ENCODE measurements around the gene FXYD2. TPM values are rescaled to one million over a fixed set of nuclear protein-coding genes. Genes with fewer than 3 reads are reported as not detected.

FXYD2 gene
- total and polyA plus RNA-seq, 9 of the 15 experiments (the other 6 are each of a cell fraction or from before 2014, with no cell fraction given): not detected

- H3K27ac ChIP-seq (ENCODE audit: extremely low read depth, low read depth, low read length): no peak overlapping the region
- no peak overlapping the region for H2AFZ ChIP-seq (ENCODE audit: low read depth, low read length)
- no TSS peak for BruUV-seq (replicated peaks)
- ChIA-PET POLR2A (interaction anchor here (0.6 to 2.1 kb wide), 2 partner anchors 10 to 188 kb away, joined by 3 to 7 read pairs; no protein-coding TSS in a partner anchor), CTCF (ENCODE audit: low intra/inter-chr PET ratio) (no interaction called here)
- H3K4me3 ChIP-seq: no peak overlapping the region
- ATAC-seq: no peak
- WGBS (ENCODE audit: insufficient coverage, low coverage, missing lambda C conversion rate): 2% methylated on average over 9 of the region's 9 CpGs
- no peaks in the 10 kb centered on the region for H3K4me1 ChIP-seq (replicated peaks in 1 of 2; ENCODE audit: control insufficient read depth in 2 of 2, insufficient read depth in 2 of 2, low read length in 2 of 2)
- intact Hi-C loops (cut with micrococcal nuclease) (no loop called here), in situ Hi-C loops (cut with MboI) (no loop called here)
- no peak for DNase-seq (ENCODE audit: extremely low read depth in 1 of 4, low spot score in 3 of 4)
- H3K9ac ChIP-seq (ENCODE audit: insufficient read depth in 1 of 2, low read depth in 2 of 2, low read length in 2 of 2): no peak overlapping the region
- H3K9me3 ChIP-seq (replicated peaks; ENCODE audit: control insufficient read depth, insufficient read depth, low read depth, low read length): no peaks in the 10 kb centered on the region
- H3K36me3 ChIP-seq (ENCODE audit: control insufficient read depth, insufficient read depth, low read length): no peaks in the 10 kb centered on the region
- FAIRE-seq: no peak
- no peaks in the 10 kb centered on the region for H3K79me2 ChIP-seq (ENCODE audit: control insufficient read depth, insufficient read depth, low read length)
- H4K20me1 ChIP-seq (replicated peaks; ENCODE audit: control insufficient read depth, insufficient read depth, low read length): peaks cover 13% of the 10 kb centered on the region
- no peak overlapping the region for H3K4me2 ChIP-seq (ENCODE audit: insufficient read depth, low read length)
- no peaks in the 10 kb centered on the region for H3K9me1 ChIP-seq (ENCODE audit: control insufficient read depth, insufficient read depth, low read length)
- H3K27me3 ChIP-seq (ENCODE audit: control insufficient read depth in 2 of 2, insufficient read depth in 2 of 2, low read length in 2 of 2): peaks cover 60 to 95% of the 10 kb centered on the region in 2 experiments
- TF ChIP-seq SMARCE1 (IDR thresholded peaks at IDR 0.05): no peak
- no peak for TF ChIP-seq FOS (IDR thresholded peaks at IDR 0.05; ENCODE audit: extremely low read depth, insufficient read length)
- TF ChIP-seq ZNF217 (CRISPR knock-in tag; IDR thresholded peaks at IDR 0.05): no peak
- TF ChIP-seq IRF2 (CRISPR knock-in tag; IDR thresholded peaks at IDR 0.05): no peak
- no peak for TF ChIP-seq JUNB (CRISPR knock-in tag; conservative IDR thresholded peaks at IDR 0.05)
- TF ChIP-seq, protein P1, sequence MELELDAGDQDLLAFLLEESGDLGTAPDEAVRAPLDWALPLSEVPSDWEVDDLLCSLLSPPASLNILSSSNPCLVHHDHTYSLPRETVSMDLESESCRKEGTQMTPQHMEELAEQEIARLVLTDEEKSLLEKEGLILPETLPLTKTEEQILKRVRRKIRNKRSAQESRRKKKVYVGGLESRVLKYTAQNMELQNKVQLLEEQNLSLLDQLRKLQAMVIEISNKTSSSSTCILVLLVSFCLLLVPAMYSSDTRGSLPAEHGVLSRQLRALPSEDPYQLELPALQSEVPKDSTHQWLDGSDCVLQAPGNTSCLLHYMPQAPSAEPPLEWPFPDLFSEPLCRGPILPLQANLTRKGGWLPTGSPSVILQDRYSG (tag; conservative IDR thresholded peaks at IDR 0.05; ENCODE audit: low read depth): no peak
- no peak for TF ChIP-seq NFATC3 (IDR thresholded peaks at IDR 0.05)
- TF ChIP-seq E2F8 (IDR thresholded peaks at IDR 0.05; ENCODE audit: low read depth, partially characterized antibody): no peak
- no peak for TF ChIP-seq ZC3H11A (IDR thresholded peaks at IDR 0.05; ENCODE audit: low read depth, low read length)
- no peak for TF ChIP-seq MCM7 (IDR thresholded peaks at IDR 0.05)
- no peak for TF ChIP-seq ZNF311 (CRISPR knock-in tag; IDR thresholded peaks at IDR 0.05)
- TF ChIP-seq ZMIZ1 (IDR thresholded peaks at IDR 0.05; ENCODE audit: low read depth in 2 of 2, low read length in 2 of 2): no peak
Measured at GRCh38 chr11:117870103-117870952, 45.8 kb upstream of the FXYD2 start.
